Stimulated activated naive CD8-positive, alpha-beta T cell treated with anti-CD3 and anti-CD28 coated beads, Interleukin-15, Interleukin-2, amounts not matched to agents 100 U/mL and 50 U/mL, for 24 hours (primary cell): ENCODE data around the gene OR6C1.
"Not testable (repeated sequence)": the region's sequence is repeated elsewhere in the genome, so short reads cannot be mapped to it uniquely, and the experiment has no call there.

Experiments used
- ATAC-seq: fragments of 150-1000 bp; cut with Tn5 transposase; one replicate; pipeline ENCODE4 v1.10.0; 2021
- DNase-seq: peaks from one replicate; pipeline ENCODE4 v3.0.0; 2021

The OR6C1 gene

GRCh38 chr12:55314043-55314442 is at the start of gene OR6C1:
Gene OR6C1, plus strand, starts transcription at chr12:55314343. Its CDS starts 6,257 bp downstream, at chr12:55320600.
- ATAC-seq: no peak
- no peak for DNase-seq

- no peak for DNase-seq
- no peak for ATAC-seq
These were observed 33.2 kb upstream of the OR6C1 start for GRCh38 chr12:55280991-55281390.

GRCh38 chr12:55289999-55290398 is 24.1 kb upstream of the OR6C1 start:
- ATAC-seq (no peak), DNase-seq (no peak)

- DNase-seq: no peak
- ATAC-seq: no peak
These were observed 17.7 kb upstream of the OR6C1 start, which contains the start of gene OR6C6 for GRCh38 chr12:55296469-55296868. Gene OR6C6, minus strand, starts transcription at chr12:55296569. Its CDS starts 1,337 bp downstream, at chr12:55295232.

GRCh38 chr12:55320201-55320600 is 6.1 kb downstream of the OR6C1 start:
- DNase-seq (no peak), ATAC-seq (no peak)

GRCh38 chr12:55325801-55326200 is 11.7 kb downstream of the OR6C1 start:
- not testable (repeated sequence) for DNase-seq, ATAC-seq

- no peak for ATAC-seq
These were observed 16.3 kb downstream of the OR6C1 start, which contains the start of gene OR6C3 for GRCh38 chr12:55330446-55330845. Gene OR6C3, plus strand, starts transcription at chr12:55330746. Its CDS starts 955 bp downstream, at chr12:55331701.

GRCh38 chr12:55336002-55336401 is 21.9 kb downstream of the OR6C1 start:
- DNase-seq: no peak

More at GRCh38 chr12:55330446-55330845, 16.3 kb downstream of the OR6C1 start, which contains the start of gene OR6C3:
- DNase-seq: no peak

GRCh38 chr12:55355338-55355737 is 41.2 kb downstream of the OR6C1 start:
- not testable (repeated sequence) for DNase-seq, ATAC-seq

More at GRCh38 chr12:55336002-55336401, 21.9 kb downstream of the OR6C1 start:
- no peak for ATAC-seq

- ATAC-seq (no peak), DNase-seq (no peak)
These were observed 48.5 kb downstream of the OR6C1 start, which contains the start of gene OR6C75 for GRCh38 chr12:55362675-55363074. Gene OR6C75, plus strand, starts transcription at chr12:55362975. Its CDS starts 2,136 bp downstream, at chr12:55365111.

GRCh38 chr12:55365086-55365485 is 50.9 kb downstream of the OR6C1 start:
- no peak for DNase-seq
- ATAC-seq: no peak
